GM23338 (cell line): ENCODE data around the gene DUSP10. TPM values are rescaled to one million over a fixed set of nuclear protein-coding genes. Genes with fewer than 3 reads are reported as not detected.
A peak's percentile ranks its signal among the peaks of the same experiment; 100 is the strongest.

Experiments used
- ATAC-seq: fragments of 200-7000 bp; cut with Tn5 transposase; 3 replicates; pipeline ENCODE4 v1.9.1; 2020
- DNase-seq: peaks from one replicate; pipeline ENCODE4 v3.0.0-alpha.2; 2015; ENCODE audit warnings: low spot score
- H2AFZ ChIP-seq: fragments of 200-600 bp; sonication (generic); 2 replicates; pipeline ENCODE4 v1.8.0; 2016; ENCODE audit warnings: antibody characterized with exemption, mild to moderate bottlenecking, moderate library complexity
- H3F3A ChIP-seq: fragments of 200-600 bp; sonication (generic); replicated peaks from 2 replicates; pipeline ENCODE4 v1.8.0; 2017; ENCODE audit warnings: antibody characterized with exemption, mixed run types, low read depth
- H3K27ac ChIP-seq: fragments of 200-600 bp; sonication (generic); 2 replicates; pipeline ENCODE4 v1.6.1; 2016; ENCODE audit warnings: low read depth
- H3K27me3 ChIP-seq: fragments of 200-600 bp; sonication (generic); 2 replicates; pipeline ENCODE4 v1.8.0; 2016; ENCODE audit warnings: mild to moderate bottlenecking, mixed run types, moderate library complexity; ENCODE audit not compliant: insufficient read depth
- H3K36me3 ChIP-seq: fragments of 200-600 bp; sonication (generic); 2 replicates; pipeline ENCODE4 v1.8.0; 2016; ENCODE audit warnings: mild to moderate bottlenecking; ENCODE audit not compliant: insufficient read depth
- H3K4me1 ChIP-seq: fragments of 200-600 bp; sonication (generic); 2 replicates; pipeline ENCODE4 v1.8.0; 2016; ENCODE audit warnings: mild to moderate bottlenecking, moderate library complexity; ENCODE audit not compliant: insufficient read depth
- H3K4me2 ChIP-seq: fragments of 200-600 bp; sonication (generic); 2 replicates; pipeline ENCODE4 v1.7.1; 2017; ENCODE audit warnings: mixed run types
- H3K4me3 ChIP-seq: fragments of 200-600 bp; sonication (generic); 2 replicates; pipeline ENCODE4 v1.6.1; 2016; ENCODE audit warnings: mixed run types
- H3K79me2 ChIP-seq: fragments of 200-600 bp; sonication (generic); replicated peaks from 2 replicates; pipeline ENCODE4 v1.8.0; 2017; ENCODE audit warnings: mild to moderate bottlenecking; ENCODE audit not compliant: insufficient read depth
- H3K9me2 ChIP-seq: fragments of 200-600 bp; sonication (generic); 2 replicates; pipeline ENCODE4 v1.8.0; 2017; ENCODE audit not compliant: insufficient read depth
- H4K20me1 ChIP-seq: fragments of 200-600 bp; sonication (generic); replicated peaks from 2 replicates; pipeline ENCODE4 v1.8.0; 2017; ENCODE audit warnings: mild to moderate bottlenecking; ENCODE audit not compliant: insufficient read depth
- H3K27ac Mint-ChIP-seq: 2 replicates; pipeline ENCODE4 v1.8.0; 2020; ENCODE audit warnings: inconsistent platforms, mild to moderate bottlenecking, moderate library complexity, mixed read lengths
- H3K27me3 Mint-ChIP-seq: 3 replicates; pipeline ENCODE4 v1.8.0; 2022; ENCODE audit warnings: low read depth, mild to moderate bottlenecking, moderate library complexity, mixed read lengths, inconsistent platforms; ENCODE audit not compliant: insufficient read depth, poor library complexity
- H3K36me3 Mint-ChIP-seq: 3 replicates; pipeline ENCODE4 v1.8.0; 2021; ENCODE audit warnings: low read depth, mild to moderate bottlenecking, inconsistent platforms, moderate library complexity, mixed read lengths
- H3K4me1 Mint-ChIP-seq: 3 replicates; pipeline ENCODE4 v1.8.0; 2020; ENCODE audit warnings: mild to moderate bottlenecking, inconsistent platforms, mixed read lengths
- H3K4me3 Mint-ChIP-seq: 3 replicates; pipeline ENCODE4 v1.8.0; 2021; ENCODE audit warnings: moderate library complexity, mild to moderate bottlenecking, inconsistent platforms, mixed read lengths
- H3K9me3 Mint-ChIP-seq: 3 replicates; pipeline ENCODE4 v1.8.0; 2020; ENCODE audit warnings: moderate library complexity, mild to moderate bottlenecking, inconsistent platforms, mixed read lengths
- CREB1 ChIP-seq: fragments of 250-450 bp; sonication (Bioruptor Pico); IDR thresholded peaks from 2 replicates; pipeline ENCODE4 v1.5.0; 2020; ENCODE audit warnings: low read depth, mild to moderate bottlenecking, moderate library complexity
- CTCF ChIP-seq, 2 experiments: fragments of 200-600 bp in 1 of 2; sonication (generic) in 1 of 2; conservative IDR thresholded peaks; 2 replicates each; pipeline versions ENCODE4 v1.5.1 to v1.6.1; 2016 to 2017; ENCODE audit warnings: antibody characterized with exemption in 2 of 2, low read depth in 2 of 2, mild to moderate bottlenecking in 2 of 2, moderate library complexity in 1 of 2
- EZH2 ChIP-seq: fragments of 200-600 bp; sonication (generic); IDR thresholded peaks from one replicate; pipeline ENCODE4 v1.8.0; 2017; ENCODE audit warnings: antibody characterized with exemption, mild to moderate bottlenecking, low read depth; ENCODE audit not compliant: unreplicated experiment
- EZH2phosphoT487 ChIP-seq: fragments of 200-600 bp; sonication (generic); IDR thresholded peaks from one replicate; pipeline ENCODE4 v1.8.1; 2018; ENCODE audit warnings: antibody characterized with exemption; ENCODE audit not compliant: unreplicated experiment
- NANOG ChIP-seq: IDR thresholded peaks from 2 replicates; pipeline ENCODE4 v1.6.1; 2016; ENCODE audit warnings: antibody characterized with exemption, borderline replicate concordance
- STAT1 ChIP-seq: IDR thresholded peaks from one replicate; pipeline ENCODE4 v1.6.1; 2016; ENCODE audit warnings: antibody characterized with exemption; ENCODE audit not compliant: unreplicated experiment
- ZNF331 ChIP-seq: fragments of 250-450 bp; sonication (Bioruptor Pico); IDR thresholded peaks from 2 replicates; pipeline ENCODE4 v1.5.0; 2020; ENCODE audit warnings: low read depth, mild to moderate bottlenecking, moderate library complexity
- polyA plus RNA-seq: library from polyadenylated mRNA; unstranded; fragments of >200 nt; fragmentation: Nextera tagmentation; extraction: Ambion mirVana; gene quantifications from 2 replicates; pipeline ENCODE4 v1.2.1, GENCODE V29; 2016
- total RNA-seq: library from RNA; depleted of rRNA; stranded (reverse); fragments of >200 nt; shearing (Covaris generic); gene quantifications from 2 replicates; pipeline ENCODE4 v1.2.3, GENCODE V29; 2014
- TF ChIP-seq, protein P1 (sequence below): fragments of 250-450 bp; sonication (Bioruptor Pico); IDR thresholded peaks from 2 replicates; pipeline ENCODE4 v1.5.0; 2020; ENCODE audit warnings: mild to moderate bottlenecking, moderate library complexity
- TF ChIP-seq, protein P2 (sequence below): IDR thresholded peaks from one replicate; pipeline ENCODE4 v1.6.1; 2018; ENCODE audit warnings: antibody characterized with exemption; ENCODE audit not compliant: unreplicated experiment

The DUSP10 gene
- total and polyA plus RNA-seq, 2 experiments from 2014 or later: 1.5 to 1.6 TPM

DNA sequence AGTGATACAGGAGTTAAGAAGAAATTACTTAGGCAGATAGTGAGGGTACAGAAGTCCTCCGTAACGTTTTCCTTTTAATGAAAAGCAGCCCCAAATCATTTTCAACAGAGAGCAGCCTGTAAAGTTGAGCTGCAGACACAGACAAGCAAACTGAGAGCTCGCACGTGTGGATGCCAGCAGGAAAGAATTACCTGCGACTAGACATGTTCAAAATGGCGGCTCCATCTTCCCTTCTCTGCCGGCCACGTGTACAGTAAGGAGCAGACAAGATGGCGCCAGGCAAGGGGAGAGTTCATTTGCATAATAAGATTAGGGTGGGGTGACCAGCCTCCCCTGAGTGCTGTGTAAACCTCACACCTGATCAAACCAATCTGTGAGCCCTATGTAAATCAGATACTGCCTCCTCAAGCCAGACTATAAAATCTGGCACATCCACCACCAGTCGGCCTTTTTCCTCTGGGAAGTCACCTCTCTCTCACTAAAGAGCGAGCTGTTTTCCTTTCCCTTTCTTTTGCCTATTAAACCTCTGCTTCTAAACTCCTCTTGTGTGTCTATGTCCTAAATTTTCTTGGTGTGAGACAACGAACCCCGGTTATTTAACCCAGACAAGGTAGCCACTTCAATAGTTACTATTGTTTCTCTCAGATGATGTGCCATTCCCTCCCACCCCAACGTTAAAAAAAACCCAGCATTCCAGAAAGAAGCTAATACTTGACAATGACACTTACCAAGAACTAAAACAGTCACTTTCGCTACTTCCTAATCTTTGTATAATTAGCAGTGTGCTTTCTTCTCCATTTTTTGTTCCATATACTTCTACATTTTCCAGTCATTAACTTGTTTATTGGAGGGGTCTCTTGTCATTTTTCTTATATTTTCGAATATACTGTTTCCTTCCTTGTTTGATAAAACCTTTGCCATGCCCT lies 27.4 kb downstream of the DUSP10 start:
- Histone ChIP-seq H3F3A (no peaks in the 10 kb centered on the region), H3K27ac (no peak overlapping the region), H4K20me1 (no peaks in the 10 kb centered on the region), H3K36me3 (no peaks in the 10 kb centered on the region; the same call in 1 of the 2 replicates), H3K79me2 (no peaks in the 10 kb centered on the region), H2AFZ (no peak overlapping the region), H3K27me3 (peaks cover 46% of the 10 kb centered on the region), H3K9me2 (peaks cover 3% of the 10 kb centered on the region; the same call in 1 of the 2 replicates), H3K4me2 (peak overlapping the region; percentile 25), H3K4me1 (peaks cover 39% of the 10 kb centered on the region), H3K4me3 (0 out of 2 replicates have a peak overlapping the region, but pooled peaks have one; percentile 7)
- H3K27me3 Mint-ChIP-seq: peaks cover 44% of the 10 kb centered on the region
- H3K4me1 Mint-ChIP-seq: peaks cover 57% of the 10 kb centered on the region
- ATAC-seq (no peak), DNase-seq (peak; percentile 8)
- H3K9me3 Mint-ChIP-seq: peaks cover 19% of the 10 kb centered on the region
- TF ChIP-seq CTCF (conservative IDR thresholded peaks at IDR 0.05; ENCODE audit: low read depth in 2 of 2) (no peak), EZH2phosphoT487 (no peak), EZH2 (no peak), ZNF331 (CRISPR knock-in tag) (no peak), STAT1 (no peak), CREB1 (CRISPR knock-in tag) (no peak), NANOG (no peak)
- TF ChIP-seq, protein P1, sequence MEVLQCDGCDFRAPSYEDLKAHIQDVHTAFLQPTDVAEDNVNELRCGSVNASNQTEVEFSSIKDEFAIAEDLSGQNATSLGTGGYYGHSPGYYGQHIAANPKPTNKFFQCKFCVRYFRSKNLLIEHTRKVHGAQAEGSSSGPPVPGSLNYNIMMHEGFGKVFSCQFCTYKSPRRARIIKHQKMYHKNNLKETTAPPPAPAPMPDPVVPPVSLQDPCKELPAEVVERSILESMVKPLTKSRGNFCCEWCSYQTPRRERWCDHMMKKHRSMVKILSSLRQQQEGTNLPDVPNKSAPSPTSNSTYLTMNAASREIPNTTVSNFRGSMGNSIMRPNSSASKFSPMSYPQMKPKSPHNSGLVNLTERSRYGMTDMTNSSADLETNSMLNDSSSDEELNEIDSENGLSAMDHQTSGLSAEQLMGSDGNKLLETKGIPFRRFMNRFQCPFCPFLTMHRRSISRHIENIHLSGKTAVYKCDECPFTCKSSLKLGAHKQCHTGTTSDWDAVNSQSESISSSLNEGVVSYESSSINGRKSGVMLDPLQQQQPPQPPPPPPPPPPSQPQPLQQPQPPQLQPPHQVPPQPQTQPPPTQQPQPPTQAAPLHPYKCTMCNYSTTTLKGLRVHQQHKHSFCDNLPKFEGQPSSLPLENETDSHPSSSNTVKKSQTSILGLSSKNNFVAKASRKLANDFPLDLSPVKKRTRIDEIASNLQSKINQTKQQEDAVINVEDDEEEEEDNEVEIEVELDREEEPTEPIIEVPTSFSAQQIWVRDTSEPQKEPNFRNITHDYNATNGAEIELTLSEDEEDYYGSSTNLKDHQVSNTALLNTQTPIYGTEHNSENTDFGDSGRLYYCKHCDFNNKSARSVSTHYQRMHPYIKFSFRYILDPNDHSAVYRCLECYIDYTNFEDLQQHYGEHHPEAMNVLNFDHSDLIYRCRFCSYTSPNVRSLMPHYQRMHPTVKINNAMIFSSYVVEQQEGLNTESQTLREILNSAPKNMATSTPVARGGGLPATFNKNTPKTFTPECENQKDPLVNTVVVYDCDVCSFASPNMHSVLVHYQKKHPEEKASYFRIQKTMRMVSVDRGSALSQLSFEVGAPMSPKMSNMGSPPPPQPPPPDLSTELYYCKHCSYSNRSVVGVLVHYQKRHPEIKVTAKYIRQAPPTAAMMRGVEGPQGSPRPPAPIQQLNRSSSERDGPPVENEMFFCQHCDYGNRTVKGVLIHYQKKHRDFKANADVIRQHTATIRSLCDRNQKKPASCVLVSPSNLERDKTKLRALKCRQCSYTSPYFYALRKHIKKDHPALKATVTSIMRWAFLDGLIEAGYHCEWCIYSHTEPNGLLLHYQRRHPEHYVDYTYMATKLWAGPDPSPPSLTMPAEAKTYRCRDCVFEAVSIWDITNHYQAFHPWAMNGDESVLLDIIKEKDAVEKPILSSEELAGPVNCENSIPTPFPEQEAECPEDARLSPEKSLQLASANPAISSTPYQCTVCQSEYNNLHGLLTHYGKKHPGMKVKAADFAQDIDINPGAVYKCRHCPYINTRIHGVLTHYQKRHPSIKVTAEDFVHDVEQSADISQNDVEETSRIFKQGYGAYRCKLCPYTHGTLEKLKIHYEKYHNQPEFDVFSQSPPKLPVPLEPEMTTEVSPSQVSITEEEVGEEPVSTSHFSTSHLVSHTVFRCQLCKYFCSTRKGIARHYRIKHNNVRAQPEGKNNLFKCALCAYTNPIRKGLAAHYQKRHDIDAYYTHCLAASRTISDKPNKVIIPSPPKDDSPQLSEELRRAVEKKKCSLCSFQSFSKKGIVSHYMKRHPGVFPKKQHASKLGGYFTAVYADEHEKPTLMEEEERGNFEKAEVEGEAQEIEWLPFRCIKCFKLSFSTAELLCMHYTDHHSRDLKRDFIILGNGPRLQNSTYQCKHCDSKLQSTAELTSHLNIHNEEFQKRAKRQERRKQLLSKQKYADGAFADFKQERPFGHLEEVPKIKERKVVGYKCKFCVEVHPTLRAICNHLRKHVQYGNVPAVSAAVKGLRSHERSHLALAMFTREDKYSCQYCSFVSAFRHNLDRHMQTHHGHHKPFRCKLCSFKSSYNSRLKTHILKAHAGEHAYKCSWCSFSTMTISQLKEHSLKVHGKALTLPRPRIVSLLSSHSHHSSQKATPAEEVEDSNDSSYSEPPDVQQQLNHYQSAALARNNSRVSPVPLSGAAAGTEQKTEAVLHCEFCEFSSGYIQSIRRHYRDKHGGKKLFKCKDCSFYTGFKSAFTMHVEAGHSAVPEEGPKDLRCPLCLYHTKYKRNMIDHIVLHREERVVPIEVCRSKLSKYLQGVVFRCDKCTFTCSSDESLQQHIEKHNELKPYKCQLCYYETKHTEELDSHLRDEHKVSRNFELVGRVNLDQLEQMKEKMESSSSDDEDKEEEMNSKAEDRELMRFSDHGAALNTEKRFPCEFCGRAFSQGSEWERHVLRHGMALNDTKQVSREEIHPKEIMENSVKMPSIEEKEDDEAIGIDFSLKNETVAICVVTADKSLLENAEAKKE (CRISPR knock-in tag): no peak
- TF ChIP-seq, protein P2, sequence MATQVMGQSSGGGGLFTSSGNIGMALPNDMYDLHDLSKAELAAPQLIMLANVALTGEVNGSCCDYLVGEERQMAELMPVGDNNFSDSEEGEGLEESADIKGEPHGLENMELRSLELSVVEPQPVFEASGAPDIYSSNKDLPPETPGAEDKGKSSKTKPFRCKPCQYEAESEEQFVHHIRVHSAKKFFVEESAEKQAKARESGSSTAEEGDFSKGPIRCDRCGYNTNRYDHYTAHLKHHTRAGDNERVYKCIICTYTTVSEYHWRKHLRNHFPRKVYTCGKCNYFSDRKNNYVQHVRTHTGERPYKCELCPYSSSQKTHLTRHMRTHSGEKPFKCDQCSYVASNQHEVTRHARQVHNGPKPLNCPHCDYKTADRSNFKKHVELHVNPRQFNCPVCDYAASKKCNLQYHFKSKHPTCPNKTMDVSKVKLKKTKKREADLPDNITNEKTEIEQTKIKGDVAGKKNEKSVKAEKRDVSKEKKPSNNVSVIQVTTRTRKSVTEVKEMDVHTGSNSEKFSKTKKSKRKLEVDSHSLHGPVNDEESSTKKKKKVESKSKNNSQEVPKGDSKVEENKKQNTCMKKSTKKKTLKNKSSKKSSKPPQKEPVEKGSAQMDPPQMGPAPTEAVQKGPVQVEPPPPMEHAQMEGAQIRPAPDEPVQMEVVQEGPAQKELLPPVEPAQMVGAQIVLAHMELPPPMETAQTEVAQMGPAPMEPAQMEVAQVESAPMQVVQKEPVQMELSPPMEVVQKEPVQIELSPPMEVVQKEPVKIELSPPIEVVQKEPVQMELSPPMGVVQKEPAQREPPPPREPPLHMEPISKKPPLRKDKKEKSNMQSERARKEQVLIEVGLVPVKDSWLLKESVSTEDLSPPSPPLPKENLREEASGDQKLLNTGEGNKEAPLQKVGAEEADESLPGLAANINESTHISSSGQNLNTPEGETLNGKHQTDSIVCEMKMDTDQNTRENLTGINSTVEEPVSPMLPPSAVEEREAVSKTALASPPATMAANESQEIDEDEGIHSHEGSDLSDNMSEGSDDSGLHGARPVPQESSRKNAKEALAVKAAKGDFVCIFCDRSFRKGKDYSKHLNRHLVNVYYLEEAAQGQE: no peak
- H3K4me3 Mint-ChIP-seq: no peak overlapping the region; the same call in 2 of the 3 replicates
- H3K27ac Mint-ChIP-seq: no peak overlapping the region
- peaks cover 15% of the 10 kb centered on the region; the same call in 2 of the 3 replicates for H3K36me3 Mint-ChIP-seq
